Heart right ventricle (tissue), 16 donors: ENCODE data around the gene FPGS. TPM values are rescaled to one million over a fixed set of nuclear protein-coding genes. Genes with fewer than 3 reads are reported as not detected.

ENCODE experiments used
- ATAC-seq, 8 donors: fragments of 200-7000 bp; cut with Tn5 transposase; one replicate each; pipeline ENCODE4 v1.9.1; 2020; ENCODE audit warnings: mild to moderate bottlenecking in 8 of 8, moderate library complexity in 8 of 8, moderate number of reproducible peaks in 1 of 8
- DNase-seq, 2 donors: peaks; one replicate each; pipeline ENCODE4 v3.0.0-alpha.2; 2020
- H3K27ac ChIP-seq, 10 donors: fragments of 200-600 bp; sonication (generic) in 2 of 10; one replicate each; pipeline versions ENCODE4 v1.5.0 to v1.8.0; 2020 to 2022; ENCODE audit warnings: mild to moderate bottlenecking in 3 of 10
- H3K27me3 ChIP-seq, 7 donors: fragments of 200-600 bp; one replicate each; pipeline ENCODE4 v1.8.0; 2021 to 2022; ENCODE audit warnings: mild to moderate bottlenecking in 2 of 7
- H3K36me3 ChIP-seq, 9 donors: fragments of 200-600 bp; sonication (generic) in 1 of 9; one replicate each; pipeline versions ENCODE4 v1.5.0 to v1.8.0; 2020 to 2022; ENCODE audit warnings: mild to moderate bottlenecking in 2 of 9
- H3K4me1 ChIP-seq, 9 donors: fragments of 200-600 bp; sonication (generic) in 1 of 9; one replicate each; pipeline versions ENCODE4 v1.5.0 to v1.8.0; 2020 to 2022; ENCODE audit warnings: mild to moderate bottlenecking in 4 of 9
- H3K4me3 ChIP-seq, 10 donors: fragments of 200-600 bp; sonication (generic) in 2 of 10; one replicate each; pipeline versions ENCODE4 v1.5.0 to v1.8.0; 2020 to 2022; ENCODE audit warnings: mild to moderate bottlenecking in 7 of 10, moderate library complexity in 2 of 10
- H3K9me3 ChIP-seq, 11 donors: fragments of 200-600 bp in 10 of 11; sonication (generic) in 2 of 11; one replicate each; pipeline versions ENCODE4 v1.5.0 to v1.8.0; 2013 to 2022; ENCODE audit warnings: mild to moderate bottlenecking in 2 of 11, control low read depth in 1 of 11, moderate library complexity in 1 of 11
- CTCF ChIP-seq, 9 donors: fragments of 200-600 bp; sonication (generic) in 2 of 9; IDR thresholded peaks; one replicate each; pipeline versions ENCODE4 v1.5.0 to v1.8.0; 2021 to 2022; ENCODE audit warnings: antibody characterized with exemption in 9 of 9, mild to moderate bottlenecking in 5 of 9, moderate library complexity in 1 of 9
- WGBS, 2 donors: extraction: QIAGEN DNeasy Blood & Tissue Kit; methylation state at CpG; one replicate each; pipeline ENCODE4 v1.1.7; 2013; ENCODE audit warnings: inconsistent platforms in 1 of 2; 5-methylcytosine and 5-hydroxymethylcytosine counted together
- intact Hi-C, 10 donors: fragments of 100-400 bp; cut with DNase I; formaldehyde crosslinking; loops; one replicate each; pipeline versions ENCODE4 v1.11.1 to v1.14.2; 2022
- polyA plus RNA-seq, 2 donors: library from polyadenylated mRNA; stranded (reverse); fragments of 200-250 nt; gene quantifications; one replicate each; pipeline ENCODE4 v1.2.3, GENCODE V29; 2013
- total RNA-seq, 10 donors: library from RNA; stranded (reverse); fragmentation: NEBNext Ultra II Directional in 3 of 10; extraction: Animal tissue kit (Norgen Biotek cat#: 25700) in 3 of 10; gene quantifications; one replicate each; pipeline versions ENCODE4 v1.2.1 to v1.2.4, GENCODE V29; 2021 to 2023
- donor health status: Arrhythmogenic right ventricular cardiomyopathy.
- donor health status: ischemic (EF 13 %, LVEDD 7.1; RV severe dilation, severe dysfunction).
- donor health status: healthy with polysubstance abuse.
- donor health status: DM: no; HTN: yes; CAD: no.
- donor health status: DM: no; HTN: no; CAD: no.
- donor health status: ischemic (EF 25% LVEDD 6.9; RV normal size, moderate dysfunction).
- donor health status: ischemic (EF 25% LVEDD 5.7; RV mildly dilated, moderate dysfunction).
- donor health status: healthy.
- donor health status: DM: yes; HTN: yes; CAD: no.
- donor health status: Ischemic cardiomyopathy.
- donor health status: ischemic (EF 35%, LVEDD 5.7; RV mildly dilated, moderate dysfunction).
- donor health status: nonischemic (EF 11% LVEDD 7.7; RV severe dilation, severe dysfunction).
- donor health status: DM: yes; HTN: yes; CAD: no.
- donor health status: PGD.
- donor health status: ischemic (EF 29% LVEDD 5.4; RV normal size, mild dysfunction).
- donor health status: nonischemic (EF 23%, LVEDD 6.1; RV moderate dilation, normal function).

The FPGS gene
- total and polyA plus RNA-seq, 12 donors, result 40.2 to 58.5 (median 46.0) TPM

- ATAC-seq (peak; percentile 62 to 84 (median 75)), DNase-seq (peak; percentile 90 to 91)
- intact Hi-C loops, result no loop called here
- H3K36me3 ChIP-seq, result peaks cover 0 to 42% (median 14%) of the 10 kb centered on the region in 9 donors
- 28 to 38% methylated on average over 36 to 37 of the region's 37 CpGs for WGBS, 2 donors
- peak within 1 kb of the TSS; percentile 71 to 90 (median 78) for H3K4me3 ChIP-seq
- no peaks in the 10 kb centered on the region for H3K27me3 ChIP-seq
- H3K27ac ChIP-seq, result peak within 1 kb of the TSS; percentile 91 to 99 (median 95)
- peak in 1 of 9 donors; percentile 5 for TF ChIP-seq CTCF (IDR thresholded peaks at IDR 0.05)
- peaks cover 0 to 10% (median 0%) of the 10 kb centered on the region in 11 donors for H3K9me3 ChIP-seq
- H3K4me1 ChIP-seq, result peaks cover 31 to 78% (median 58%) of the 10 kb centered on the region in 9 donors
Measured at GRCh38 chr9:127854184-127854806, 51.6 kb downstream of the FPGS start, which contains the start of gene ENG. Gene ENG (minus strand): TSS chr9:127854658. CDS start chr9:127854355, 303 bp downstream.

GRCh38 chr9:127854960-127855359, 52.3 kb downstream of the FPGS start:
- 63 to 64% methylated on average over 11 of the region's 11 CpGs for WGBS, 2 donors
- intact Hi-C loops, result loop anchor here in 1 of 10 donors (5.0 kb wide), 1 partner anchor 93 kb away; no protein-coding TSS in a partner anchor
- DNase-seq (no peak), ATAC-seq (no peak)
- Histone ChIP-seq H3K9me3 (peaks cover 0 to 4% (median 0%) of the 10 kb centered on the region in 11 donors), H3K27ac (peak overlapping the region; percentile 91 to 99 (median 95)), H3K4me1 (peaks cover 27 to 85% (median 63%) of the 10 kb centered on the region in 9 donors), H3K27me3 (no peaks in the 10 kb centered on the region), H3K36me3 (peaks cover 0 to 35% (median 7%) of the 10 kb centered on the region in 9 donors), H3K4me3 (peak overlapping the region in 9 of 10 donors; percentile 73 to 90 (median 78))
- no peak for TF ChIP-seq CTCF (IDR thresholded peaks at IDR 0.05)

GRCh38 chr9:127855522-127855921, 52.8 kb downstream of the FPGS start:
- intact Hi-C loops, result loop anchor here in 1 of 10 donors (5.0 kb wide), 1 partner anchor 93 kb away; no protein-coding TSS in a partner anchor
- no peaks in the 10 kb centered on the region for H3K27me3 ChIP-seq
- DNase-seq (no peak), ATAC-seq (no peak)
- peaks cover 30 to 86% (median 67%) of the 10 kb centered on the region in 9 donors for H3K4me1 ChIP-seq
- 95 to 96% methylated on average over 5 of the region's 5 CpGs for whole genome bisulfite sequencing, 2 donors
- H3K9me3 ChIP-seq, result no peaks in the 10 kb centered on the region
- H3K36me3 ChIP-seq, result peaks cover 0 to 30% (median 4%) of the 10 kb centered on the region in 9 donors
- H3K4me3 ChIP-seq, result peak overlapping the region in 3 of 10 donors; percentile 73 to 90 (median 81)
- peak overlapping the region; percentile 91 to 99 (median 95) for H3K27ac ChIP-seq
- no peak for TF ChIP-seq CTCF (IDR thresholded peaks at IDR 0.05)

- 51 to 58% methylated on average over 11 of the region's 11 CpGs for WGBS, 2 donors
- Histone ChIP-seq H3K36me3 (peaks cover 0 to 23% (median 4%) of the 10 kb centered on the region in 9 donors), H3K4me1 (peaks cover 34 to 86% (median 71%) of the 10 kb centered on the region in 9 donors), H3K27me3 (no peaks in the 10 kb centered on the region), H3K27ac (peak overlapping the region; percentile 88 to 99 (median 94)), H3K9me3 (no peaks in the 10 kb centered on the region), H3K4me3 (no peak overlapping the region)
- DNase-seq (no peak), ATAC-seq (no peak)
- intact Hi-C loops, result loop anchor here in 1 of 10 donors (5.0 kb wide), 1 partner anchor 94 kb away; no protein-coding TSS in a partner anchor
- TF ChIP-seq CTCF (IDR thresholded peaks at IDR 0.05), result no peak
Measured at GRCh38 chr9:127856094-127856728, 53.5 kb downstream of the FPGS start.
